Liver (tissue), 3 donors: ENCODE results near the gene SLC39A12.

Experiments used
- GABPA ChIP-seq, 2 donors: IDR thresholded peaks in 1 of 2; conservative IDR thresholded peaks in 1 of 2; 2 replicates each; pipeline ENCODE4 v1.6.1; 2016; ENCODE audit warnings: antibody characterized with exemption in 2 of 2, mild to moderate bottlenecking in 1 of 2, moderate library complexity in 1 of 2
- JUND ChIP-seq, 2 donors: IDR thresholded peaks; 2 replicates each; pipeline ENCODE4 v1.6.1; 2016; ENCODE audit warnings: antibody characterized with exemption in 2 of 2
- NR2F2 ChIP-seq: IDR thresholded peaks from 2 replicates; pipeline ENCODE4 v1.6.1; 2016; ENCODE audit warnings: antibody characterized with exemption
- RAD21 ChIP-seq, 2 donors: IDR thresholded peaks; 2 replicates each; pipeline ENCODE4 v1.6.1; 2016; ENCODE audit warnings: antibody characterized with exemption in 2 of 2, mild to moderate bottlenecking in 2 of 2
- SP1 ChIP-seq: IDR thresholded peaks from 2 replicates; pipeline ENCODE4 v1.6.1; 2018; ENCODE audit warnings: antibody characterized with exemption, mild to moderate bottlenecking
- YY1 ChIP-seq: IDR thresholded peaks from 2 replicates; pipeline ENCODE4 v1.6.1; 2016; ENCODE audit warnings: antibody characterized with exemption, mild to moderate bottlenecking
- TF ChIP-seq, protein P1 (sequence below): fragments of 150-350 bp; IDR thresholded peaks from 2 replicates; pipeline ENCODE4 v1.5.1; 2017; ENCODE audit warnings: improper control_type of control experiment, low read depth, low read length; ENCODE audit not compliant: missing input control
- TF ChIP-seq, protein P2 (sequence below): IDR thresholded peaks from 2 replicates; pipeline ENCODE4 v1.6.1; 2016; ENCODE audit warnings: antibody characterized with exemption, mild to moderate bottlenecking
- TF ChIP-seq, protein P3 (sequence below): IDR thresholded peaks from 2 replicates; pipeline ENCODE4 v1.6.1; 2016; ENCODE audit warnings: antibody characterized with exemption
- donor health status: healthy.
- donor health status: healthy.

DNA sequence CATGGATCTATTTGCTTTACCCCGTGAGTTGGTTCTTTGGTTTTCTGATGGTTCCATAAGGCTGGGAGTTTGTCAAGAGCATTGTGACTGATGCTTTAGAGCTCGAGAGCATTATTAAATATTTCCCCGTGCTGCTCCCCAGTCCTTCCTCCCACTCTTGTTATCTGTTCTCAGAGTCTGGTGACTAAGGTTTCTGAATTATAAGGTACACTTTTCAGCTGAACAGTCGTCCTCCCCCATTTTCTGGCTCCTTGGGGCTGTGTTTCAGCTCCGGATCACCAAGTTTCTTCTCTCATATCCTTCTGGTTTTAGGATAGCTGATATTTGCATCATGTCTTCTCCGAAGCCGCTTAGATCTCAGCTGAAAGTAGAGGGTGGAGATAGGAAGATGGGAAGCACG is 130.7 kb downstream of the SLC39A12 start:
- TF ChIP-seq, protein P1, sequence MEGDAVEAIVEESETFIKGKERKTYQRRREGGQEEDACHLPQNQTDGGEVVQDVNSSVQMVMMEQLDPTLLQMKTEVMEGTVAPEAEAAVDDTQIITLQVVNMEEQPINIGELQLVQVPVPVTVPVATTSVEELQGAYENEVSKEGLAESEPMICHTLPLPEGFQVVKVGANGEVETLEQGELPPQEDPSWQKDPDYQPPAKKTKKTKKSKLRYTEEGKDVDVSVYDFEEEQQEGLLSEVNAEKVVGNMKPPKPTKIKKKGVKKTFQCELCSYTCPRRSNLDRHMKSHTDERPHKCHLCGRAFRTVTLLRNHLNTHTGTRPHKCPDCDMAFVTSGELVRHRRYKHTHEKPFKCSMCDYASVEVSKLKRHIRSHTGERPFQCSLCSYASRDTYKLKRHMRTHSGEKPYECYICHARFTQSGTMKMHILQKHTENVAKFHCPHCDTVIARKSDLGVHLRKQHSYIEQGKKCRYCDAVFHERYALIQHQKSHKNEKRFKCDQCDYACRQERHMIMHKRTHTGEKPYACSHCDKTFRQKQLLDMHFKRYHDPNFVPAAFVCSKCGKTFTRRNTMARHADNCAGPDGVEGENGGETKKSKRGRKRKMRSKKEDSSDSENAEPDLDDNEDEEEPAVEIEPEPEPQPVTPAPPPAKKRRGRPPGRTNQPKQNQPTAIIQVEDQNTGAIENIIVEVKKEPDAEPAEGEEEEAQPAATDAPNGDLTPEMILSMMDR: no peak
- no peak for TF ChIP-seq RAD21 (IDR thresholded peaks at IDR 0.05)
- no peak for TF ChIP-seq SP1
- TF ChIP-seq YY1: no peak
- TF ChIP-seq, protein P2, sequence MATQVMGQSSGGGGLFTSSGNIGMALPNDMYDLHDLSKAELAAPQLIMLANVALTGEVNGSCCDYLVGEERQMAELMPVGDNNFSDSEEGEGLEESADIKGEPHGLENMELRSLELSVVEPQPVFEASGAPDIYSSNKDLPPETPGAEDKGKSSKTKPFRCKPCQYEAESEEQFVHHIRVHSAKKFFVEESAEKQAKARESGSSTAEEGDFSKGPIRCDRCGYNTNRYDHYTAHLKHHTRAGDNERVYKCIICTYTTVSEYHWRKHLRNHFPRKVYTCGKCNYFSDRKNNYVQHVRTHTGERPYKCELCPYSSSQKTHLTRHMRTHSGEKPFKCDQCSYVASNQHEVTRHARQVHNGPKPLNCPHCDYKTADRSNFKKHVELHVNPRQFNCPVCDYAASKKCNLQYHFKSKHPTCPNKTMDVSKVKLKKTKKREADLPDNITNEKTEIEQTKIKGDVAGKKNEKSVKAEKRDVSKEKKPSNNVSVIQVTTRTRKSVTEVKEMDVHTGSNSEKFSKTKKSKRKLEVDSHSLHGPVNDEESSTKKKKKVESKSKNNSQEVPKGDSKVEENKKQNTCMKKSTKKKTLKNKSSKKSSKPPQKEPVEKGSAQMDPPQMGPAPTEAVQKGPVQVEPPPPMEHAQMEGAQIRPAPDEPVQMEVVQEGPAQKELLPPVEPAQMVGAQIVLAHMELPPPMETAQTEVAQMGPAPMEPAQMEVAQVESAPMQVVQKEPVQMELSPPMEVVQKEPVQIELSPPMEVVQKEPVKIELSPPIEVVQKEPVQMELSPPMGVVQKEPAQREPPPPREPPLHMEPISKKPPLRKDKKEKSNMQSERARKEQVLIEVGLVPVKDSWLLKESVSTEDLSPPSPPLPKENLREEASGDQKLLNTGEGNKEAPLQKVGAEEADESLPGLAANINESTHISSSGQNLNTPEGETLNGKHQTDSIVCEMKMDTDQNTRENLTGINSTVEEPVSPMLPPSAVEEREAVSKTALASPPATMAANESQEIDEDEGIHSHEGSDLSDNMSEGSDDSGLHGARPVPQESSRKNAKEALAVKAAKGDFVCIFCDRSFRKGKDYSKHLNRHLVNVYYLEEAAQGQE: no peak
- TF ChIP-seq JUND (IDR thresholded peaks at IDR 0.05): no peak
- TF ChIP-seq, protein P3, sequence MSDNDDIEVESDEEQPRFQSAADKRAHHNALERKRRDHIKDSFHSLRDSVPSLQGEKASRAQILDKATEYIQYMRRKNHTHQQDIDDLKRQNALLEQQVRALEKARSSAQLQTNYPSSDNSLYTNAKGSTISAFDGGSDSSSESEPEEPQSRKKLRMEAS: no peak
- no peak for TF ChIP-seq GABPA (IDR thresholded peaks at IDR 0.05 in 1 of 2, conservative IDR thresholded peaks at IDR 0.05 in 1 of 2)
- no peak for TF ChIP-seq NR2F2
